ENCODE results near the gene FGD6.
"Not testable (repeated sequence)": the region's sequence is repeated elsewhere in the genome, so short reads cannot be mapped to it uniquely, and the experiment has no call there.

The FGD6 gene

GRCh38 chr12:95146769-95147168 lies 70.5 kb downstream of the FGD6 start:
- Histone ChIP-seq H3K9ac (ENCODE audit: low read length) (no peak overlapping the region), H3K27me3 (ENCODE audit: control insufficient read depth, insufficient read depth, low read length) (no peaks in the 10 kb centered on the region), H3K27ac (ENCODE audit: low read depth, low read length) (no peak overlapping the region), H3K4me1 (ENCODE audit: control insufficient read depth, insufficient read depth, low read length) (peaks cover 12% of the 10 kb centered on the region), H3K9me3 (ENCODE audit: control insufficient read depth, insufficient read depth, low read depth, low read length) (no peaks in the 10 kb centered on the region), H3K36me3 (ENCODE audit: control insufficient read depth, insufficient read depth, low read length) (peaks cover 7% of the 10 kb centered on the region), H3K4me3 (ENCODE audit: low read depth, low read length) (no peak overlapping the region)

GRCh38 chr12:95143621-95144205 lies 73.6 kb downstream of the FGD6 start:
- Histone ChIP-seq H3K9me3 (ENCODE audit: control insufficient read depth, insufficient read depth, low read depth, low read length) (no peaks in the 10 kb centered on the region), H3K27ac (ENCODE audit: low read depth, low read length) (no peak overlapping the region), H3K4me3 (ENCODE audit: low read depth, low read length) (no peak overlapping the region), H3K9ac (ENCODE audit: low read length) (no peak overlapping the region), H3K27me3 (ENCODE audit: control insufficient read depth, insufficient read depth, low read length) (no peaks in the 10 kb centered on the region), H3K4me1 (ENCODE audit: control insufficient read depth, insufficient read depth, low read length) (peaks cover 12% of the 10 kb centered on the region), H3K36me3 (ENCODE audit: control insufficient read depth, insufficient read depth, low read length) (peaks cover 8% of the 10 kb centered on the region; the same call in 1 of the 2 replicates)

GRCh38 chr12:95142431-95143151 lies 74.7 kb downstream of the FGD6 start:
- Histone ChIP-seq H3K4me3 (ENCODE audit: low read depth, low read length) (no peak overlapping the region), H3K9me3 (ENCODE audit: control insufficient read depth, insufficient read depth, low read depth, low read length) (no peaks in the 10 kb centered on the region), H3K9ac (ENCODE audit: low read length) (no peak overlapping the region), H3K27me3 (ENCODE audit: control insufficient read depth, insufficient read depth, low read length) (no peaks in the 10 kb centered on the region), H3K27ac (ENCODE audit: low read depth, low read length) (no peak overlapping the region), H3K36me3 (ENCODE audit: control insufficient read depth, insufficient read depth, low read length) (peaks cover 13% of the 10 kb centered on the region; the same call in 1 of the 2 replicates), H3K4me1 (ENCODE audit: control insufficient read depth, insufficient read depth, low read length) (peaks cover 12% of the 10 kb centered on the region)

GRCh38 chr12:95141310-95141709 lies 76.0 kb downstream of the FGD6 start:
- no peak overlapping the region for H3K4me3 ChIP-seq (ENCODE audit: low read depth, low read length)
- no peaks in the 10 kb centered on the region for H3K27me3 ChIP-seq (ENCODE audit: control insufficient read depth, insufficient read depth, low read length)
- no peaks in the 10 kb centered on the region for H3K9me3 ChIP-seq (ENCODE audit: control insufficient read depth, insufficient read depth, low read depth, low read length)
- H3K27ac ChIP-seq (ENCODE audit: low read depth, low read length): no peak overlapping the region
- peaks cover 9% of the 10 kb centered on the region for H3K4me1 ChIP-seq (ENCODE audit: control insufficient read depth, insufficient read depth, low read length)
- peaks cover 24% of the 10 kb centered on the region; the same call in 1 of the 2 replicates for H3K36me3 ChIP-seq (ENCODE audit: control insufficient read depth, insufficient read depth, low read length)
- no peak overlapping the region for H3K9ac ChIP-seq (ENCODE audit: low read length)

- not testable (repeated sequence) for H3K4me1 ChIP-seq (ENCODE audit: control insufficient read depth, insufficient read depth, low read length); H3K27me3 ChIP-seq (ENCODE audit: control insufficient read depth, insufficient read depth, low read length); H3K9ac ChIP-seq (ENCODE audit: low read length); H3K4me3 ChIP-seq (ENCODE audit: low read depth, low read length); H3K27ac ChIP-seq (ENCODE audit: low read depth, low read length); H3K9me3 ChIP-seq (ENCODE audit: control insufficient read depth, insufficient read depth, low read depth, low read length)
- H3K36me3 ChIP-seq (ENCODE audit: control insufficient read depth, insufficient read depth, low read length): peaks cover 53% of the 10 kb centered on the region
Observed at GRCh38 chr12:95138031-95138430, 79.2 kb downstream of the FGD6 start.

- Histone ChIP-seq H3K9ac (ENCODE audit: low read length) (no peak overlapping the region), H3K9me3 (ENCODE audit: control insufficient read depth, insufficient read depth, low read depth, low read length) (no peaks in the 10 kb centered on the region), H3K4me3 (ENCODE audit: low read depth, low read length) (no peak overlapping the region), H3K36me3 (ENCODE audit: control insufficient read depth, insufficient read depth, low read length) (peaks cover 61% of the 10 kb centered on the region), H3K4me1 (ENCODE audit: control insufficient read depth, insufficient read depth, low read length) (no peaks in the 10 kb centered on the region), H3K27ac (ENCODE audit: low read depth, low read length) (no peak overlapping the region), H3K27me3 (ENCODE audit: control insufficient read depth, insufficient read depth, low read length) (no peaks in the 10 kb centered on the region)
Observed at GRCh38 chr12:95136598-95136997, 80.7 kb downstream of the FGD6 start.

GRCh38 chr12:95134085-95134484 lies 83.2 kb downstream of the FGD6 start:
- no peaks in the 10 kb centered on the region for H3K27me3 ChIP-seq (ENCODE audit: control insufficient read depth, insufficient read depth, low read length)
- no peaks in the 10 kb centered on the region for H3K9me3 ChIP-seq (ENCODE audit: control insufficient read depth, insufficient read depth, low read depth, low read length)
- H3K4me1 ChIP-seq (ENCODE audit: control insufficient read depth, insufficient read depth, low read length): peaks cover 4% of the 10 kb centered on the region; the same call in 1 of the 2 replicates
- no peak overlapping the region for H3K9ac ChIP-seq (ENCODE audit: low read length)
- no peak overlapping the region for H3K27ac ChIP-seq (ENCODE audit: low read depth, low read length)
- peaks cover 66% of the 10 kb centered on the region for H3K36me3 ChIP-seq (ENCODE audit: control insufficient read depth, insufficient read depth, low read length)
- H3K4me3 ChIP-seq (ENCODE audit: low read depth, low read length): no peak overlapping the region

GRCh38 chr12:95131589-95132340 lies 85.5 kb downstream of the FGD6 start:
- Histone ChIP-seq H3K4me1 (ENCODE audit: control insufficient read depth, insufficient read depth, low read length) (peaks cover 4% of the 10 kb centered on the region; the same call in 1 of the 2 replicates), H3K9ac (ENCODE audit: low read length) (no peak overlapping the region), H3K27me3 (ENCODE audit: control insufficient read depth, insufficient read depth, low read length) (no peaks in the 10 kb centered on the region), H3K27ac (ENCODE audit: low read depth, low read length) (no peak overlapping the region), H3K36me3 (ENCODE audit: control insufficient read depth, insufficient read depth, low read length) (peaks cover 66% of the 10 kb centered on the region), H3K4me3 (ENCODE audit: low read depth, low read length) (no peak overlapping the region), H3K9me3 (ENCODE audit: control insufficient read depth, insufficient read depth, low read depth, low read length) (no peaks in the 10 kb centered on the region)

- Histone ChIP-seq H3K9me3 (ENCODE audit: control insufficient read depth, insufficient read depth, low read depth, low read length) (no peaks in the 10 kb centered on the region), H3K9ac (ENCODE audit: low read length) (peak overlapping the region; percentile 24), H3K27me3 (ENCODE audit: control insufficient read depth, insufficient read depth, low read length) (no peaks in the 10 kb centered on the region), H3K36me3 (ENCODE audit: control insufficient read depth, insufficient read depth, low read length) (peaks cover 64% of the 10 kb centered on the region), H3K27ac (ENCODE audit: low read depth, low read length) (peak overlapping the region; percentile 53; the same call in 1 of the 2 replicates), H3K4me3 (ENCODE audit: low read depth, low read length) (no peak overlapping the region), H3K4me1 (ENCODE audit: control insufficient read depth, insufficient read depth, low read length) (peaks cover 4% of the 10 kb centered on the region; the same call in 1 of the 2 replicates)
Observed at GRCh38 chr12:95130096-95130495, 87.2 kb downstream of the FGD6 start.

- Histone ChIP-seq H3K4me1 (ENCODE audit: control insufficient read depth, insufficient read depth, low read length) (peaks cover 4% of the 10 kb centered on the region; the same call in 1 of the 2 replicates), H3K9me3 (ENCODE audit: control insufficient read depth, insufficient read depth, low read depth, low read length) (no peaks in the 10 kb centered on the region), H3K27me3 (ENCODE audit: control insufficient read depth, insufficient read depth, low read length) (no peaks in the 10 kb centered on the region), H3K9ac (ENCODE audit: low read length) (no peak overlapping the region), H3K27ac (ENCODE audit: low read depth, low read length) (no peak overlapping the region), H3K36me3 (ENCODE audit: control insufficient read depth, insufficient read depth, low read length) (peaks cover 63% of the 10 kb centered on the region), H3K4me3 (ENCODE audit: low read depth, low read length) (no peak overlapping the region)
Observed at GRCh38 chr12:95129115-95129514, 88.2 kb downstream of the FGD6 start.

GRCh38 chr12:95126736-95127135 lies 90.5 kb downstream of the FGD6 start:
- Histone ChIP-seq H3K9ac (ENCODE audit: low read length) (no peak overlapping the region), H3K4me1 (ENCODE audit: control insufficient read depth, insufficient read depth, low read length) (peaks cover 4% of the 10 kb centered on the region; the same call in 1 of the 2 replicates), H3K9me3 (ENCODE audit: control insufficient read depth, insufficient read depth, low read depth, low read length) (no peaks in the 10 kb centered on the region), H3K4me3 (ENCODE audit: low read depth, low read length) (no peak overlapping the region), H3K27ac (ENCODE audit: low read depth, low read length) (no peak overlapping the region), H3K36me3 (ENCODE audit: control insufficient read depth, insufficient read depth, low read length) (peaks cover 49% of the 10 kb centered on the region), H3K27me3 (ENCODE audit: control insufficient read depth, insufficient read depth, low read length) (no peaks in the 10 kb centered on the region)

Measured in HUES6 (cell line).